ENCODE data around the gene EVX2.

Gene EVX2

DNA sequence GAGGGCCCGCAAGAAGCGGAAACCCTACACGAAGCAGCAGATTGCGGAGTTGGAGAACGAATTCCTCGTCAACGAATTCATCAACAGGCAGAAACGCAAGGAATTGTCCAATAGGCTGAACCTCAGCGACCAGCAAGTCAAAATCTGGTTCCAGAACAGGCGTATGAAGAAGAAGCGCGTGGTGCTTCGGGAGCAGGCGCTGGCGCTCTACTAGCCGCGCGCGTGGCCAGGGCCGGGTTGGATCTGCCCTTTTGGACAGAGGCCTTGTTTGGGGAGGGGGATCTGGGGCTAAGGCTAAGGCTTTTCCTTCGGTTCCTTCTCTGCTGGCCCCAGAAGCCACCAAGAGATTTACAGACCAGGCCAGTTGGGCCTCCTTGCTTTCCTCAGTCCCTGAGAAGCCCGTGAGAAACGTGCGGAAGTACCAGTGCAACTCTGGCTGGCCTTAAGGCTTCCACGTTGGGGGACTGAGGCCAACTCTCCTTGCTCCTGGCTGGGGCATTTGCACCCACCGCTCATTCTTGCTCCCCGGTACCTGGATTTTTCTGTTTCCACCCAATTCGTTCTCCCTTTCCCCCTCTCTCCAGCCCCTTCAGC lies 16.9 kb upstream of the EVX2 start:
- DNase-seq (ENCODE audit: extremely low spot score) = no peak
- ChIA-PET CTCF (no interaction called here), POLR2A (no interaction called here)
- TF ChIP-seq NFRKB (IDR thresholded peaks at IDR 0.05) (no peak), ARNT (IDR thresholded peaks at IDR 0.05) (no peak), HDGF (IDR thresholded peaks at IDR 0.05; ENCODE audit: borderline replicate concordance) (no peak), ZNF384 (IDR thresholded peaks at IDR 0.05) (no peak), BHLHE40 (IDR thresholded peaks at IDR 0.05; ENCODE audit: borderline replicate concordance) (no peak), L3MBTL2 (conservative IDR thresholded peaks at IDR 0.05) (no peak), FOXK2 (IDR thresholded peaks at IDR 0.05) (no peak), FOXA1 (IDR thresholded peaks at IDR 0.05) (no peak), SP1 (IDR thresholded peaks at IDR 0.05) (no peak), LEF1 (IDR thresholded peaks at IDR 0.05; ENCODE audit: borderline replicate concordance) (no peak), TARDBP (IDR thresholded peaks at IDR 0.05) (no peak), SUZ12 (IDR thresholded peaks at IDR 0.05) (no peak), ELF4 (IDR thresholded peaks at IDR 0.05) (no peak), CTBP1 (IDR thresholded peaks at IDR 0.05; ENCODE audit: borderline replicate concordance) (no peak), FOXM1 (IDR thresholded peaks at IDR 0.05; ENCODE audit: borderline replicate concordance) (no peak)
- TF ChIP-seq, protein P1, sequence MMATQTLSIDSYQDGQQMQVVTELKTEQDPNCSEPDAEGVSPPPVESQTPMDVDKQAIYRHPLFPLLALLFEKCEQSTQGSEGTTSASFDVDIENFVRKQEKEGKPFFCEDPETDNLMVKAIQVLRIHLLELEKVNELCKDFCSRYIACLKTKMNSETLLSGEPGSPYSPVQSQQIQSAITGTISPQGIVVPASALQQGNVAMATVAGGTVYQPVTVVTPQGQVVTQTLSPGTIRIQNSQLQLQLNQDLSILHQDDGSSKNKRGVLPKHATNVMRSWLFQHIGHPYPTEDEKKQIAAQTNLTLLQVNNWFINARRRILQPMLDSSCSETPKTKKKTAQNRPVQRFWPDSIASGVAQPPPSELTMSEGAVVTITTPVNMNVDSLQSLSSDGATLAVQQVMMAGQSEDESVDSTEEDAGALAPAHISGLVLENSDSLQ (IDR thresholded peaks at IDR 0.05) = no peak

- DNase-seq (ENCODE audit: extremely low spot score) = no peak
- TF ChIP-seq FOXM1 (IDR thresholded peaks at IDR 0.05; ENCODE audit: borderline replicate concordance) (no peak), FOXA1 (IDR thresholded peaks at IDR 0.05) (no peak), HDGF (IDR thresholded peaks at IDR 0.05; ENCODE audit: borderline replicate concordance) (no peak), CTBP1 (IDR thresholded peaks at IDR 0.05; ENCODE audit: borderline replicate concordance) (no peak), FOXK2 (IDR thresholded peaks at IDR 0.05) (no peak)
- TF ChIP-seq, protein P1 (IDR thresholded peaks at IDR 0.05) = no peak
- ChIA-PET POLR2A (no interaction called here), CTCF (interaction anchor here (0.6 kb wide), 1 partner anchor 480 kb away, joined by 5 read pairs; no protein-coding TSS in a partner anchor)
These were observed 16.2 kb upstream of the EVX2 start, which contains the start of gene HOXD12 for GRCh38 chr2:176099728-176100546. TSS of gene HOXD12 (plus strand) at chr2:176099795. CDS start at chr2:176099802, 7 bp downstream.

- TF ChIP-seq, protein P1 (IDR thresholded peaks at IDR 0.05) = no peak
- no peak for TF ChIP-seq NFRKB (IDR thresholded peaks at IDR 0.05)
- no peak for TF ChIP-seq ELF4 (IDR thresholded peaks at IDR 0.05)
- TF ChIP-seq SP1 (IDR thresholded peaks at IDR 0.05) = no peak
- no peak for TF ChIP-seq FOXM1 (IDR thresholded peaks at IDR 0.05; ENCODE audit: borderline replicate concordance)
- no peak for TF ChIP-seq TARDBP (IDR thresholded peaks at IDR 0.05)
- TF ChIP-seq FOXA1 (IDR thresholded peaks at IDR 0.05) = no peak
- no peak for TF ChIP-seq FOXK2 (IDR thresholded peaks at IDR 0.05)
- no peak for DNase-seq (ENCODE audit: extremely low spot score)
- CTCF ChIA-PET = interaction anchor here (0.6 kb wide), 1 partner anchor 480 kb away, joined by 5 read pairs; no protein-coding TSS in a partner anchor
- POLR2A ChIA-PET = no interaction called here
These were observed 15.5 kb upstream of the EVX2 start for GRCh38 chr2:176099159-176099727.

- ChIA-PET CTCF (no interaction called here), POLR2A (interaction anchor here (1.0 to 6.5 kb wide), 3 partner anchors 6 to 97 kb away, joined by 3 to 117 read pairs (median 10); partner anchors contain the start of genes HOXD11 and LNPK)
- TF ChIP-seq SUZ12 (IDR thresholded peaks at IDR 0.05) (no peak), FOXM1 (IDR thresholded peaks at IDR 0.05; ENCODE audit: borderline replicate concordance) (no peak), CTBP1 (IDR thresholded peaks at IDR 0.05; ENCODE audit: borderline replicate concordance) (no peak), ELF4 (IDR thresholded peaks at IDR 0.05) (no peak), SP1 (IDR thresholded peaks at IDR 0.05) (no peak), ZNF384 (IDR thresholded peaks at IDR 0.05) (no peak), L3MBTL2 (conservative IDR thresholded peaks at IDR 0.05) (no peak), LEF1 (IDR thresholded peaks at IDR 0.05; ENCODE audit: borderline replicate concordance) (no peak), HDGF (IDR thresholded peaks at IDR 0.05; ENCODE audit: borderline replicate concordance) (no peak), NFRKB (IDR thresholded peaks at IDR 0.05) (no peak)
- TF ChIP-seq, protein P1 (IDR thresholded peaks at IDR 0.05) = no peak
- no peak for DNase-seq (ENCODE audit: extremely low spot score)
These were observed 14.8 kb upstream of the EVX2 start for GRCh38 chr2:176098366-176099158.

Measured in HEK293T (cell line).